Measurements from ENCODE around the gene PBX3.

The PBX3 gene

DNA sequence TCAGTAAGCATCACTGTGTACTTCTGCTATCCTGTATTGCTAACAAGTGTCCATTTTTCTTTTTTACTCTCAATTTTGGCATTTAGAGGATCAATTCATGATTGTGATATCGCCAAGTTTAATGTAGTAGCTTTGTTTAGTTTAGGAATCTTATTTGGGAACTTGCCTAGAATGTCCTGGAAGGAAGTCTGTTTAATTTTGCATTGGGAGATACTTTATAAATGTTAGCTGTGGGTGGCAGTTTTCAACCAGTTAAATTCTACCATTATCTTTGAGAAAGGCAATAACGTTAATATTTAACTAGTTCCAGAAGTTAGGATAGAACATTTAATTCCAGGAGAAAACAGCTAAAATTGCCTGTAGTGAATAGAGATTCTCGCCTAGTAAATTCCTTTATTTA lies 78.6 kb downstream of the PBX3 start:
- TF ChIP-seq, protein P1, sequence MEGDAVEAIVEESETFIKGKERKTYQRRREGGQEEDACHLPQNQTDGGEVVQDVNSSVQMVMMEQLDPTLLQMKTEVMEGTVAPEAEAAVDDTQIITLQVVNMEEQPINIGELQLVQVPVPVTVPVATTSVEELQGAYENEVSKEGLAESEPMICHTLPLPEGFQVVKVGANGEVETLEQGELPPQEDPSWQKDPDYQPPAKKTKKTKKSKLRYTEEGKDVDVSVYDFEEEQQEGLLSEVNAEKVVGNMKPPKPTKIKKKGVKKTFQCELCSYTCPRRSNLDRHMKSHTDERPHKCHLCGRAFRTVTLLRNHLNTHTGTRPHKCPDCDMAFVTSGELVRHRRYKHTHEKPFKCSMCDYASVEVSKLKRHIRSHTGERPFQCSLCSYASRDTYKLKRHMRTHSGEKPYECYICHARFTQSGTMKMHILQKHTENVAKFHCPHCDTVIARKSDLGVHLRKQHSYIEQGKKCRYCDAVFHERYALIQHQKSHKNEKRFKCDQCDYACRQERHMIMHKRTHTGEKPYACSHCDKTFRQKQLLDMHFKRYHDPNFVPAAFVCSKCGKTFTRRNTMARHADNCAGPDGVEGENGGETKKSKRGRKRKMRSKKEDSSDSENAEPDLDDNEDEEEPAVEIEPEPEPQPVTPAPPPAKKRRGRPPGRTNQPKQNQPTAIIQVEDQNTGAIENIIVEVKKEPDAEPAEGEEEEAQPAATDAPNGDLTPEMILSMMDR (conservative IDR thresholded peaks at IDR 0.05) = no peak
- H3K27ac ChIP-seq = no peak overlapping the region

DNA sequence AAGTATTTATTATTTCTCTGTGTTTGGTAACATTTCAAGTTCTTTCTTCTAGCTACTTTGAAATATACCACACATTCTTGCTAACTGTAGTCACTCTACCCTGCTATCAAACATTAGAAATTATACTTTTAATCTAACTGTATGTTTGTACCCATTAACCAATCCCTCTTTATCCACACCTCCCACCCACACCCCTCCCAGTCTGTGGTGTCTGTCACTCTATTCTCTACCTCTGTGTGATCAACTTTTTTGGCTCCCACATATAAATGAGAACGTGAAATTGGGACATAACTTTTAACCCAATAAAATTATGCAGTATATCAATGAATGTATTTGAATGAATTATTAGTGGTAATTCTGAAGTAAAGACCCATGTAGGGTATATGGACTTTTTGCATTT lies 79.7 kb downstream of the PBX3 start:
- TF ChIP-seq, protein P1 (conservative IDR thresholded peaks at IDR 0.05) = no peak
- TF ChIP-seq ZFX (IDR thresholded peaks at IDR 0.05) = no peak
- no peak overlapping the region for H3K27ac ChIP-seq

DNA sequence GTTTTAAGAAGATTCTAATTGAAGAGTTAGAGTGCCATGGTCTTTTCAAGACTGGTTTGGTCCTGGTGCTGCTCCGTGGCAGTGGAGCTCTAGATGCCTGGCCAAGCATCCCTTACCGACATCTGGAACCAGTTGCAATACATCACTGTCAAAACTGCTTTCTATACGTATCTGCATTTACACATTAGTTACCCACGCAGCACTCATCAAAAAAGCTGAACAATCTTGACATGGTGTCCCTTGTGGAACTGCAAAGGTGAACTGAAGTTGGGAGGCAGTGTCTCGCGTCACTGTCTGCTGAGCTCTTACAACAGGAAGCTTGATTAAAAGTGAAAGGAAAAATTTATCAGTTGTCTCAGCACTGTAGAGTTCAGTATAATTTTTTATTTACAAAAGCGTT lies 82.6 kb downstream of the PBX3 start:
- no peak overlapping the region for H3K27ac ChIP-seq
- TF ChIP-seq ZFX (IDR thresholded peaks at IDR 0.05) = no peak
- TF ChIP-seq, protein P1 (conservative IDR thresholded peaks at IDR 0.05) = no peak

DNA sequence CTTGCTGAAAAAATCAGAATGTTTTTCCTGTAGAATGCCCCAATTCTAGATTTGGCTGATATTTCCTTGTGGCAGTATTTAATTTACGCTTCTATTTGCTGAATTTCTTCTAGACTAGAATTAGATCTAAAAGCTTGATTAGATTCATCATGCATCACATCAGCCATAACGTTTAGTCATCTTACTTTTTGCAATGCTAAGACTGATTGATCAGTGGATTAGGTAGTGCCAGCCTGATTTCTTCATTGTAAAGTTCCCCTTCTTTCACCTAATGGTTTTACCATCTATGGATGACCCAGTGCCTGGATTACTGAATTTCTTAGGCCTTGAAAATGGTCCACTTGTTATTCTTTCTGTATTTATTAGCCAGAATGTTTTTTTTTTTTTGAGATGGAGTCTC lies 83.9 kb downstream of the PBX3 start:
- TF ChIP-seq, protein P1 (conservative IDR thresholded peaks at IDR 0.05) = no peak
- no peak for TF ChIP-seq ZFX (IDR thresholded peaks at IDR 0.05)
- H3K27ac ChIP-seq = no peak overlapping the region

DNA sequence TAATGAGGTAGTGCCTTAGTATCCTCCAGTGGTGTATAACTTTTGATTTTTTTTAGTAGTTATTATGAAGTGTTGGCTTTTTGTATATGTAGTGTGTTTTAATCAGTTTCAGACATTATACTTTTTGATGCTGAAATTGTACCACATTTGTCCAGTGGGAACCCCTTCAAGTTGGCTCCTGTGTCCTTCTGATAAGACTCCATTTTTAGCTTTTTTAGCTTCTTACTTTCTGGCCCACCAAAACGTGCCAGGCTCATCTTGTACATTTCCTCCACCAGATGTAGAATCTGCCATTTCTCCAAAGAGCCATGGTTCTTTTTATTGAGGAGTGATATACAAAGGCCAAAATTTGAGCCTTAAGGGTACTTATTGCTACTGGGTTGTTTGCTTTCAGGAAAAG lies 84.4 kb downstream of the PBX3 start:
- TF ChIP-seq, protein P1 (conservative IDR thresholded peaks at IDR 0.05) = no peak
- TF ChIP-seq ZFX (IDR thresholded peaks at IDR 0.05) = no peak
- no peak overlapping the region for H3K27ac ChIP-seq

DNA sequence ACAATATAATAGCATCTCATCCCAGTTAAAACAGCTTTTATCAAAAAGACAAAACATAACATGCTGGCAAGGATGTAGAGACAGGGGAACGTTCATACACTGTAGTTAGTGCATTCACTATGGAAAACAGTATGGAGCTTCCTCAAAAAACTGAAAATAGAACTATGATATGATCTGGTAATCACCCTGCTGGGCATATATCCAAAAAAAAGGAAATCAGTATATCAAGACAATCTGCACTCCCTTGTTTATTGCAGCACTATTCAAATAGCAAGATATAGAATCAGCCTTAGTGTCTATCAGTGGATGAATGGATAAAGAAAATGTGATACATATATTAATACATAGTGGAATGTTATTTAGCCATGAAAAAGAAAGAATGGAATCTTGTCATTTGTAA lies 88.5 kb downstream of the PBX3 start:
- no peak overlapping the region for H3K27ac ChIP-seq
- TF ChIP-seq ZFX (IDR thresholded peaks at IDR 0.05) = no peak
- TF ChIP-seq, protein P1 (conservative IDR thresholded peaks at IDR 0.05) = no peak

DNA sequence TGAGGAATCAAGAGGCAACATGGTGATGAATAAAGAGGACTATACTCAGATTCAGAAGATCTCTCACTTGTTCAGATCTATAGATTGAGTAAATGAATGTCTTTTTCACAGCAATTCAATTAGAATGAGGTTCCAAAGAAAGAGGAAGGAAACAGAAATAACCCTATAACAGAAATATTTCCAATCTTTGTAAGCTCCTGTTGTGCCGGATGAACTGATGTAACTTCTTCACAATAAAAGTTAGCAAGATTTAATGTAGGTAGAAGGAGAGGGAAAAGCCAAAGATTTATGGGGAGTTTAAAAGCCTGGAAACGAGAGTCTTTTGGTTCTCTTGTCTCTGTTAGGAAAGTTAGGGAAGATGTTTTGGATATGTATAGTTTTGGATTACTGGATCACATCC lies 92.1 kb downstream of the PBX3 start:
- TF ChIP-seq, protein P1 (conservative IDR thresholded peaks at IDR 0.05) = no peak
- no peak for TF ChIP-seq ZFX (IDR thresholded peaks at IDR 0.05)
- no peak overlapping the region for H3K27ac ChIP-seq

Measured in C4-2B (cell line).